SK-N-SH treated with all-trans-retinoic acid at 6 μM for 48 hours (cell line): ENCODE measurements around the gene ATAD3B.
A peak's percentile ranks its signal among the peaks of the same experiment; 100 is the strongest.
"Not testable (repeated sequence)": the region's sequence is repeated elsewhere in the genome, so short reads cannot be mapped to it uniquely, and the experiment has no call there.

Experiments used
- ATAC-seq: fragments of 200-7000 bp; cut with Tn5 transposase; 3 replicates; pipeline ENCODE4 v1.9.1; 2020; ENCODE audit warnings: mild to moderate bottlenecking, moderate library complexity
- ARNTL ChIP-seq: fragments of 450-650 bp; formaldehyde crosslinking; IDR thresholded peaks from 2 replicates; pipeline ENCODE4 v1.5.0; 2020; ENCODE audit warnings: low read depth, mild to moderate bottlenecking, moderate library complexity, borderline replicate concordance
- BACH2 ChIP-seq: fragments of 250-450 bp; sonication (Bioruptor Pico); IDR thresholded peaks from 2 replicates; pipeline ENCODE4 v1.9.0; 2021; ENCODE audit warnings: mild to moderate bottlenecking, borderline replicate concordance
- CREB5 ChIP-seq: fragments of 250-450 bp; sonication (Bioruptor Pico); IDR thresholded peaks from 2 replicates; pipeline ENCODE4 v1.5.1; 2020; ENCODE audit warnings: low read depth, mild to moderate bottlenecking, moderate library complexity
- ESRRG ChIP-seq: fragments of 250-450 bp; sonication (Bioruptor Pico); IDR thresholded peaks from 2 replicates; pipeline ENCODE4 v1.6.1; 2021; ENCODE audit warnings: mild to moderate bottlenecking
- ISL1 ChIP-seq: fragments of 250-450 bp; sonication (Bioruptor Pico); IDR thresholded peaks from 2 replicates; pipeline ENCODE4 v2.1.2; 2022; ENCODE audit warnings: mild to moderate bottlenecking, moderate library complexity
- OSR1 ChIP-seq: fragments of 250-450 bp; sonication (Bioruptor Pico); IDR thresholded peaks from 2 replicates; pipeline ENCODE4 v1.8.0; 2022; ENCODE audit warnings: moderate library complexity, mild to moderate bottlenecking, inconsistent platforms
- PATZ1 ChIP-seq: fragments of 250-450 bp; sonication (Bioruptor Pico); IDR thresholded peaks from 2 replicates; pipeline ENCODE4 v1.8.0; 2020; ENCODE audit warnings: mild to moderate bottlenecking, moderate library complexity, borderline replicate concordance
- POU6F1 ChIP-seq: fragments of 250-450 bp; sonication (Bioruptor Pico); IDR thresholded peaks from 2 replicates; pipeline ENCODE4 v1.8.0; 2021; ENCODE audit warnings: low read depth, mild to moderate bottlenecking, moderate library complexity, borderline replicate concordance
- TCF4 ChIP-seq: fragments of 250-450 bp; sonication (Bioruptor Pico); IDR thresholded peaks from 2 replicates; pipeline ENCODE4 v1.8.0; 2021; ENCODE audit warnings: mild to moderate bottlenecking, moderate library complexity, borderline replicate concordance
- ZC3H10 ChIP-seq: fragments of 250-450 bp; sonication (Bioruptor Pico); IDR thresholded peaks from 2 replicates; pipeline ENCODE4 v1.5.1; 2021; ENCODE audit warnings: mild to moderate bottlenecking, moderate library complexity
- ZFP3 ChIP-seq: fragments of 250-450 bp; sonication (Bioruptor Pico); IDR thresholded peaks from 2 replicates; pipeline ENCODE4 v1.5.0; 2020; ENCODE audit warnings: mild to moderate bottlenecking, moderate library complexity
- ZFP30 ChIP-seq: fragments of 450-650 bp; formaldehyde crosslinking; IDR thresholded peaks from 2 replicates; pipeline ENCODE4 v1.5.0; 2022; ENCODE audit warnings: mild to moderate bottlenecking, moderate library complexity
- ZNF565 ChIP-seq: fragments of 450-650 bp; formaldehyde crosslinking; conservative IDR thresholded peaks from 2 replicates; pipeline ENCODE4 v1.5.0; 2020; ENCODE audit warnings: low read depth, mild to moderate bottlenecking, moderate library complexity
- ZNF70 ChIP-seq: fragments of 450-650 bp; formaldehyde crosslinking; IDR thresholded peaks from 2 replicates; pipeline ENCODE4 v1.5.0; 2020; ENCODE audit warnings: mild to moderate bottlenecking, moderate library complexity
- ZNF8 ChIP-seq: fragments of 450-650 bp; formaldehyde crosslinking; IDR thresholded peaks from 2 replicates; pipeline ENCODE4 v1.5.0; 2020; ENCODE audit warnings: mild to moderate bottlenecking, moderate library complexity

The ATAD3B gene

GRCh38 chr1:1507305-1507704 lies 35.7 kb downstream of the ATAD3B start:
- TF ChIP-seq ZNF70 (CRISPR knock-in tag) (no peak), ZNF565 (CRISPR knock-in tag) (no peak), ARNTL (no peak), BACH2 (CRISPR knock-in tag) (no peak)
- no peak for ATAC-seq

GRCh38 chr1:1508775-1509464 lies 37.4 kb downstream of the ATAD3B start:
- not testable (repeated sequence) for ATAC-seq

GRCh38 chr1:1509465-1509850 lies 37.9 kb downstream of the ATAD3B start:
- ATAC-seq, result not testable (repeated sequence)

GRCh38 chr1:1510912-1511532 lies 39.5 kb downstream of the ATAD3B start:
- ATAC-seq, result 0 out of 3 replicates have a peak, but pooled peaks have one; percentile 4
- TF ChIP-seq ZNF8 (CRISPR knock-in tag) (no peak), ZNF70 (CRISPR knock-in tag) (peak; percentile 86)

- no peak for TF ChIP-seq POU6F1 (CRISPR knock-in tag)
- TF ChIP-seq ZNF565 (CRISPR knock-in tag), result no peak
- no peak for TF ChIP-seq ESRRG (CRISPR knock-in tag)
- TF ChIP-seq TCF4 (CRISPR knock-in tag), result peak; percentile 34; the same call in 1 of the 2 replicates
- peak; percentile 92 for ATAC-seq
These were observed 40.1 kb downstream of the ATAD3B start, which contains the start of gene ATAD3A for GRCh38 chr1:1511533-1512285. ATAD3A (plus strand) TSS chr1:1512162; CDS start chr1:1512269, 107 bp downstream.

- ATAC-seq, result peak; percentile 9
These were observed 40.9 kb downstream of the ATAD3B start for GRCh38 chr1:1512425-1512824.

- ATAC-seq, result not testable (repeated sequence)
These were observed 42.1 kb downstream of the ATAD3B start for GRCh38 chr1:1513675-1514074.

GRCh38 chr1:1514376-1514775 lies 42.8 kb downstream of the ATAD3B start:
- ATAC-seq, result not testable (repeated sequence)

GRCh38 chr1:1516923-1517322 lies 45.4 kb downstream of the ATAD3B start:
- not testable (repeated sequence) for ATAC-seq

- no peak for ATAC-seq
- TF ChIP-seq ZFP30 (CRISPR knock-in tag), result no peak
- TF ChIP-seq OSR1 (CRISPR knock-in tag), result no peak
- no peak for TF ChIP-seq ISL1
- TF ChIP-seq ZNF70 (CRISPR knock-in tag), result no peak
- TF ChIP-seq ZC3H10 (CRISPR knock-in tag), result no peak
- no peak for TF ChIP-seq ARNTL
- no peak for TF ChIP-seq ESRRG (CRISPR knock-in tag)
- TF ChIP-seq ZFP3 (CRISPR knock-in tag), result no peak
- no peak for TF ChIP-seq PATZ1 (CRISPR knock-in tag)
- no peak for TF ChIP-seq BACH2 (CRISPR knock-in tag)
- no peak for TF ChIP-seq POU6F1 (CRISPR knock-in tag)
- TF ChIP-seq CREB5 (CRISPR knock-in tag), result no peak
These were observed 46.5 kb downstream of the ATAD3B start for GRCh38 chr1:1517973-1518620.
